Measurements from ENCODE around the gene DCTN1.

- TF ChIP-seq CTCF (conservative IDR thresholded peaks at IDR 0.05; ENCODE audit: low read length) (no peak), EZH2phosphoT487 (IDR thresholded peaks at IDR 0.05; ENCODE audit: borderline replicate concordance) (no peak)
Observed at GRCh38 chr2:74373985-74374384, 6.1 kb downstream of the DCTN1 start.

Measured in Loucy (cell line).